Uterus (tissue), 2 donors: ENCODE data around the gene SETBP1.

ENCODE experiments used
- CTCF ChIP-seq, 4 experiments: fragments of 200-600 bp in 2 of 4; fragments of 450-650 bp in 2 of 4; sonication (generic) in 2 of 4; IDR thresholded peaks; one replicate each; pipeline ENCODE4 v1.5.1; 2016 to 2019; ENCODE audit warnings: antibody characterized with exemption in 4 of 4, mild to moderate bottlenecking in 2 of 4, moderate library complexity in 1 of 4
- POLR2A ChIP-seq, 2 donors: fragments of 450-650 bp; IDR thresholded peaks; one replicate each; pipeline ENCODE4 v1.6.1; 2016; ENCODE audit warnings: antibody characterized with exemption in 2 of 2, mild to moderate bottlenecking in 1 of 2, moderate library complexity in 1 of 2

DNA sequence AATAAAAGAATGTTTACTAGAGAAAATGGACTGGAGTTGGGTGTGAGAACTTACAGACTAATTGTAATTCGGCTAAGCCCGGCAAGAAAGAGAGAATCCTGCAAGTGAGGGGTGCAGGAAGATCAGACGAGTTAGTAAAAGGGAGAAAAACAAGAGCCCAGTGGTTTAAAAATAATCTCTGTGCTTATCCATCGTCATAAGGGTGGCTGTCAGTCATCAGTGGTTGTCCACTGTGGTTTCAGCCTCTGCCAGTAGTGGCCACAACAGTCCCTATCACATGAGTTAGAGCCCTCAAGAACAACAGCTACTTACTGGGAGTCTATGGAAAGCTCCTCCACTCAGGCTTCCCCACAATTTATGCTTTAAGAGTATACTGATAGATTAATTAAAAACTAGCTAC is 239.8 kb downstream of the SETBP1 start:
- TF ChIP-seq CTCF (IDR thresholded peaks at IDR 0.05) (no peak), POLR2A (IDR thresholded peaks at IDR 0.05) (no peak)
